NAMALWA (cell line): ENCODE data around the gene FRMD3.
"Not testable (repeated sequence)": the region's sequence is repeated elsewhere in the genome, so short reads cannot be mapped to it uniquely, and the experiment has no call there.

Source experiments
- DNase-seq: peaks from one replicate; pipeline ENCODE4 v3.0.0-alpha.2; 2015; ENCODE audit warnings: low spot score

FRMD3 gene

GRCh38 chr9:83388346-83388745, 149.9 kb downstream of the FRMD3 start:
- no peak for DNase-seq

- DNase-seq, result no peak
Observed at GRCh38 chr9:83387401-83388185, 150.6 kb downstream of the FRMD3 start.

- DNase-seq, result no peak
Observed at GRCh38 chr9:83385317-83385716, 152.9 kb downstream of the FRMD3 start.

- DNase-seq, result no peak
Observed at GRCh38 chr9:83384214-83384613, 154.0 kb downstream of the FRMD3 start.

GRCh38 chr9:83383034-83383433, 155.2 kb downstream of the FRMD3 start:
- DNase-seq, result no peak

- DNase-seq, result no peak
Observed at GRCh38 chr9:83382421-83382820, 155.8 kb downstream of the FRMD3 start.

- DNase-seq, result no peak
Observed at GRCh38 chr9:83379045-83379444, 159.2 kb downstream of the FRMD3 start.

- no peak for DNase-seq
Observed at GRCh38 chr9:83372957-83373356, 165.2 kb downstream of the FRMD3 start.

GRCh38 chr9:83367326-83367725, 170.9 kb downstream of the FRMD3 start:
- DNase-seq, result no peak

- no peak for DNase-seq
Observed at GRCh38 chr9:83362341-83362995, 175.7 kb downstream of the FRMD3 start.

GRCh38 chr9:83359039-83359438, 179.2 kb downstream of the FRMD3 start:
- DNase-seq, result no peak

GRCh38 chr9:83358493-83358892, 179.7 kb downstream of the FRMD3 start:
- not testable (repeated sequence) for DNase-seq

GRCh38 chr9:83355729-83356151, 182.5 kb downstream of the FRMD3 start:
- DNase-seq, result no peak

- DNase-seq, result no peak
Observed at GRCh38 chr9:83355024-83355444, 183.2 kb downstream of the FRMD3 start.

GRCh38 chr9:83349031-83349430, 189.2 kb downstream of the FRMD3 start:
- DNase-seq, result no peak

- no peak for DNase-seq
Observed at GRCh38 chr9:83346655-83347420, 191.4 kb downstream of the FRMD3 start.

- no peak for DNase-seq
Observed at GRCh38 chr9:83343366-83343999, 194.7 kb downstream of the FRMD3 start.

GRCh38 chr9:83342731-83343130, 195.5 kb downstream of the FRMD3 start:
- no peak for DNase-seq

GRCh38 chr9:83342006-83342405, 196.2 kb downstream of the FRMD3 start:
- no peak for DNase-seq

- DNase-seq, result no peak
Observed at GRCh38 chr9:83340451-83340850, 197.8 kb downstream of the FRMD3 start.

GRCh38 chr9:83339435-83339834, 198.8 kb downstream of the FRMD3 start:
- no peak for DNase-seq

- no peak for DNase-seq
Observed at GRCh38 chr9:83336706-83337105, 201.5 kb downstream of the FRMD3 start.
